T-helper 2 cell (primary cell): ENCODE results near the gene LRRC28.

Experiments used
- DNase-seq, 5 experiments: peaks; one replicate each; pipeline versions ENCODE4 v3.0.0 to v3.0.0-alpha.2; 2012 to 2022

The LRRC28 gene

DNA sequence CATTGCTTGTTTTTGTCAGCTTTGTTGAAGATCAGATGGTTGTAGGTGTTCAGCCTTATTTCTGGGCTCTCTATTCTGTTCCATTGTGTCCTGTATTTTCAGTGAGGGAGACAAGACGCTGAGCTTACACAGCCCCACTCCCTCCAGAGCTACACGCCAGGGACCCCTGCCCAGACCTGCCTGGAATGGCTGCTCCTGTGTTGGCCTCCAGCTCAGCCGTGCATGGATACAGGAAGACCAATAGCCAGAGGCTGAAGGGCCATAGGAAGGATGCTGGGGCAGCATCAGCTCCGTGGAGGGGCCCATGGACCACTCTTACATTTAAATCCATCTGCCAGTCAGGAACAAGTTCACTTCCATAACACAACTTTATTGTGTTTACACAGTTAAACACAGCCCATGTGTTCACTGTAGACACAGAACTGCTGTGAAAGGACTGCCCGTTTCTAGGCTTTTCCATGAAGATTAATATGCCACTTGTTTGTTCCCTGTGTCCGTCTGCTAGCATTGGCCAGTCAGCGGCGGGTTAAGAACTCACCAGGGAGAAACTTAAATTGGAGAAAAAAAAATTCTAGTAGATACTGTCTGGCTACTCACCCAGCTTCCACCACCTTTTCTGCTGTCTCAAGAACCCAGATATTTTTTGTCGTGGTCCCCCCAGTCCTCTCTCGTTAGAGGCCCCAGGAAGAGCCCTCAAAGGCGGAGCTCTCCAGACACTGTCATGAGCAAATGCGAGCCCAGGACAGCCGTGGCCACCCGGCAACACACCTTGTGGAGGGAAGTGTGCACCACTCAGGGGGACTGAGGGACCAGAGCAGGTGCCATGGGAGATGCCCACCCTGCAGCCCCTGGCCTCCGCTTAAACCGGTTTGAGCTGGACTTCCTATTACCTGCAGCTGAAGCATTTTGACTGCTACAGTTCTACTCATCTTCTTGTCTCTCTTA is 172.2 kb downstream of the LRRC28 start:
- DNase-seq = no peak

DNA sequence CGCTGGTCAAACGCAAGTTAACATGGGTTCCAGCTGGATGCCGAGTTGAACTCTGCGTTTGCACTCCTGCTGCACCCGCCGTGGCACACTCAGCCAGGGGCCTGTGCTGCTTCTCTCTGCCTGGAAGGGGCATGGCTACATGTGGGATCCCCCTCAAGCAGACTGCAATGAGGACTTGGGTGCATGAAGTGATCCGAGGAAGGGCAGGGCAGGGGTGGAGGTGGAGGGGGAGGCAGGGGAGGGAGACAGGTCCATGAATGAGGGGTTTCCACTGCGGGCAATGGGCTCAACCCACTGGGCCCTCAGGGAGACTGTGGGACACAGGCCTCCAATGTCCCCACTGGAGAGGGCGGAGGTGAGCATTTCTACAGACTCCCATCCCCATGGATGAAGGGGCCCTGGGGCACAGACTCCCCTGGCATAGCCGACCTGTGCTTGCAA is 172.9 kb downstream of the LRRC28 start:
- no peak for DNase-seq

DNA sequence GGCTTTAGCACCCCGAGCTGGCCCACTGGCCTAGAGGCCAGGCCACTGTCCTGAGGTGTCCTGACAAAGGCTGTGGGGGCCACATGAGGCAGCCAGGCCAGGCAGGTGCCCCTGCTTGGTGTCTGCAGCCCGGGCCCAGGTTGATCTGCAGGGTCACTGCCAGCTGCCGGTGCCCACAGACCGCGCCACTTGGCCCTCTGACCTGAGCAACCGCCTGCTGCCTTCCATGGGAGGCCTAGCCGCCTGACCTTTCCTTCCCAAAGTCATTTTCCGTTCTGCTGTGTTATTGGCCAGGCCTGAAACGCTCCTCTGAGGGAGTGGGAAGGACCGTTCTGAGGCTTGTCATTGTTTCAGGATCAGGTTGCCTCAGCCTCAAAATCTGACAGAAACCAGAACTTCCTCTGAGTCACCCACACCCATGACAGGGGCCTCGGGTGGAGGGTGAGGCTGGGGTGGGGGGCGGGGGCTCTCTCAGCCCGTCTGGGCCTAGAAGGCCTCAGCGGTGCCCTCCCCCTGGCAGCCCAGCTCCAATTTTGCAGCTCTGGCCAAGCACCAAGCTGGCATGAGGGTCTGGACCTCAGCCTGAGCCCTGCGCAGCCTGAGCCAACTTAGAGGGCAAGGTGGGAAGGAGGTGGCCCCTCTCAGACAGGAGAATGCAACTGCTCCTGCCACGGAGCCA is 173.8 kb downstream of the LRRC28 start:
- DNase-seq = peak in 2 of 5 experiments; percentile 37 to 81

DNA sequence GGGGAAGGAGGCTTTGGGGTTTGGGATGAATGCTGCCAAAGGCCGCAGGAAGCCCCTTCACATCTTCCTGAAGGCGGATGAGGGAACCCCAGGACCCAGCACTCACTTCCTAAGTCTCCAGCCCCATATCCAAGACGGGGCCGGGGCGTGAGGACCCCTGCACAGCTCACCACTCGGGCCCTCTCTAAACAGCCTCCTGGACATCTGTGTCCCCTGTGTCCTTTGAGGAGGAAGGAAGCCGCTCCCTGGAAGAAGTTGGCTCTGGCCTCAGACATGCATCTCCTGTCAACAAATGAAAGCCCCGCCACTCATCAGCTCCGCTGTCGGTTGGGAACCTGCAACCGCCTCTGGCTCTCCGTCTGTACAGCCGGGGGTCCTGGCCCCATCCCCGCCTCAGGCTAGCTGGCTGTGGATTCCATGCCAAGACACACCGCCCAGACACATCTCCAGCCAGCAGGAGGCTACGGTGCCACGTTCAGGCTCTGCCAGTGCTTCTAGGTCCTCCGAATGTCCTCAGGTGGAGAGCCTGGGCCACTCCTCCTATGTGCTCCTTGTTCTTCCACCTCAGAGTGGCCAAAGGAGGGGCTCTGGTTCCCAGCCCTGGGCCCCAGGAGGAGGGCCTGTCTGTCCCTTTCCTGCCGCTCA is 174.5 kb downstream of the LRRC28 start:
- peak in 1 of 5 experiments; percentile 12 for DNase-seq

DNA sequence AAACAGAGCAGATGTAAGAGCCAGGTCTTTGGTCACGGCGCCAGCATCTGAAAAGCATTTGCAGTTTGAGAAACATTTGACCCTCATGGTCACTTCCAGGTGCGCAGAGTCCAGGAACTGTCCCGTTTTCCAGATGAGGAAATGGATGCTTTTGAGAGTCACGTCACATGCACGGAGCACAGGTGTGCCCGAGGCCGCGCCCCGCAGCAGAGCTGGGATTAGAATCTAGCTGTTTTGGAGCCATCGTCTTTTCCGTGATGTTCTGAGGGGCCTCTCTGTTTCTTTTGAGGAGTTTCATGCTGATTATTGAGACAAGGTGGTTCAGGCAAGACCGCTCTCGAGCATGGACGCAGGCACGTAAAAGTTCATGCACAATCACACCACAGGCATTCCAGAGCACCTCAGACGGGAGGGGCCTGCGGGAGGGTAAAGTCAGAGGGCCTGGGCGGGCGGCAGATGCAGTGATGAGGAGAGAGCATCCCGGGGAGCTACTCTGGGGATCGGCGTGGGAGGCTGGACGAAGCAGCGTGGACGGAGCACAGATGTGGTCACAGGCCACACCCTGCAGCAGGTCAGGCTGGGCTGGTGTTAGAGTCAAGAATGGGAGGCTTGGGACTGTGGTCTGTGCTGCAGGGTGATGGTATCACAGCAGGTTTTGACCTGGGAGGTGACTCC is 175.3 kb downstream of the LRRC28 start:
- no peak for DNase-seq

DNA sequence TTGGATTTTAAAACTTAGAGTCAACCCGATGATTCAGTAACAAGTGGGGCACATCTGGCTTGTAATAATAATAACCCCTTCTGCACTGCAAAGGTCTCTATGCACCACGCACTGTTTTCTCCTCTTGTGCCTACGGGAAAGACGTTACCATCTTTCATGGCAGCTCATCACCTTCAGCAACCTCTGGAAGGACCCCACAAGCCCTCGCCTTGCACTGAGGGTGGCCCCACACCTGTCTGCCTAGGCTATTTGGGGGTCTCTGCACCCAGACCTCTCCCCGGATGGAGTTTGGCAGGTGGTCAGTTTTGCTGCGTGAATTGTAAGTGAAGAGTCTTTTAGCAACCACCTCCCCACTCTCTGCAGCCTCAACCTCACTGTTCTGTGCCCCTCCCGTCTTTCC is 175.9 kb downstream of the LRRC28 start:
- DNase-seq = no peak

DNA sequence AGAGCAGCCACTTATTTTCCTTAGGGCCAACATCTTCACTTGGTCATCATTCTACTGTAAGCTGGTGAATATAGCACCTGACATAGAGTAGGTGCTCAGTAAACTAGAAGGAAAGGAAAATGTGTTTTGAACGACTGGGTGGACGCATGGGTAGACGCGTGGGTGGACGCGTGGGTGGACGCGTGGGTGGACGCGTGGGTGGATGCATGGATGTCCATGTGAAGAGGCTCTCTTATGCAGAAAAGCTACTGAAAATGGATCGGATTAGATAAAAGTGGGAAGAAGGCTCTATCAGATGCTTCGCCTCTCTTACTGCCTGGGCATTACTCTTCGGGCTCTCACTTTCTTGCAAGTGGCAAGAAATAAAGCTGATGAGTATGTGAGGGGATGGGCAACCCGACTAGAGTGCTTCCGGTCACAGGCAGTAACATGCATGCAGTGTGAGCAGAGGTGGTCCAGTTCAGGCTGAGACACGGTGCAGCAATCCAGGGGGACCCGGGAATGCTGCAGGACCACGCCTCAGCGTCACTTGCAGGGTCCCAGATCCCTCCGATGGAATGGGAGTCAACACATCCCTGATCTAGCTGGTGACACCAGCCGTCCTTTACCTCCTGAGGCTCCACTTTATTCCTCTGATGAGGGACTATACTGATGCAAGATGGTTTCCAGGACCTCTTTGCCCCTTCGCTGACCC is 176.5 kb downstream of the LRRC28 start:
- no peak for DNase-seq

DNA sequence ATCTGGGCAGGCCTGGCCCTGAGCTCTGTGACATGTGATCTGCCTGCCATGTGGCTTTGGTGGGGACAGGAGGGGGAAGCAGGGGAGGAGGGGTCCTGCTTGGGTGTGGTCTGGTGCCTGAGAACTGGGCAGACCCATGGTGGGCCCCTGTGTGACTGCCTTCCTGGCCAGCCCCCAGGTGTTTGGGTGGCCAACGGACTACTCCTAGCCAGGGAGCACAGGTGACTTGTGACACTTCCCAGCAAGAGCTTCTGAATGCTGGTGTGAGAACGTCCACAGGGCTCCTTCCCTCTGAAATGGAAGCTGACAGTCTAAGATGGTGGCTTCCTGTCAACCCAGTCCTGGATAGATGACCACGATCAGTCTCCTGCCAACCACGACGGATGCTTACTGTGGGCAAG is 178.4 kb downstream of the LRRC28 start:
- DNase-seq = no peak

DNA sequence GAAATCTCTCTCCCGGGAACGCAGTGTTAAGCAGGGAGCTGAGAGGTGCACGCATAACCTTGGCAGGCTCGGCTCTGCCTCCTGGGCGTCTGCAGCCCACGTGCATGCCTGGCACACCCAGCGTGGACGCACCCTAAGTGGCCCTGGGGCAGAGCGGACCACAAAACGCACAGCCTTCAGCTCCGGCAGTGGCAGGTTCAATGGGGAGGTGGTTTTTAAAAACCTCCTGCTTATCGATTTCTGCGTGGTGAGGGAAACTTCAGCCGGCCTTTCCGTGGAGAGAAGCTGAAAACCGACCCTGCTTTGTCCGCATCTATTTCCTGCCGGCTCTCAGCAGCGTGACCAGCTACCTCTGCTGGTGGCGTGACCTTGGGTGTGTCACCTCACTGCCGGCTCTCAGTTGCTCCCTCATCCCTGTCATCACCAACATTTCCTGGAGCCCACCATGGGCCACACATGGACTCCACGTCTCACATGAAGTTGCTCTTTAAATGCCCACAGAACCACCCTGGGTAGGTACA is 179.7 kb downstream of the LRRC28 start:
- DNase-seq = no peak

DNA sequence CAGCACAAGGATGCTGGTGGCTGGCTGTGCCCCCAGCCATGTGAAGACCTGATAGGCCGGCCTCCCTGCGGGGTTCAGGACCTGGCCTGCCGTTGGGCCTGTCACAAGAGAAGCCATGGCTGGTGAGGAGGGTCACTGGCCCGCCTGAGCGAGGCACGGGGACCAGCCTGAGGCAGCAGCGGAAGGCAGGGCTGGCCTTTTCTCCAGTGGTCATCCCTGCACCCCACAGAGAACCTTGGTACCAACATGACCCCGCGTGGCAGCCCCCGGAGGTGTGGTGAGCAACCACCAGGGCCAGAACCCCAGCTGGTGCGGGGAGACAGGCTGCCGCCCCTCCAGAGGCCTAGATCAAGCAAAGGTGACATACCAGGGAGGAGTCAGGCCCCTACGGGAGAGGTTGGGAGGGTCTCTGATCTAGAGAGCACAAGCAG is 180.4 kb downstream of the LRRC28 start:
- DNase-seq = no peak

DNA sequence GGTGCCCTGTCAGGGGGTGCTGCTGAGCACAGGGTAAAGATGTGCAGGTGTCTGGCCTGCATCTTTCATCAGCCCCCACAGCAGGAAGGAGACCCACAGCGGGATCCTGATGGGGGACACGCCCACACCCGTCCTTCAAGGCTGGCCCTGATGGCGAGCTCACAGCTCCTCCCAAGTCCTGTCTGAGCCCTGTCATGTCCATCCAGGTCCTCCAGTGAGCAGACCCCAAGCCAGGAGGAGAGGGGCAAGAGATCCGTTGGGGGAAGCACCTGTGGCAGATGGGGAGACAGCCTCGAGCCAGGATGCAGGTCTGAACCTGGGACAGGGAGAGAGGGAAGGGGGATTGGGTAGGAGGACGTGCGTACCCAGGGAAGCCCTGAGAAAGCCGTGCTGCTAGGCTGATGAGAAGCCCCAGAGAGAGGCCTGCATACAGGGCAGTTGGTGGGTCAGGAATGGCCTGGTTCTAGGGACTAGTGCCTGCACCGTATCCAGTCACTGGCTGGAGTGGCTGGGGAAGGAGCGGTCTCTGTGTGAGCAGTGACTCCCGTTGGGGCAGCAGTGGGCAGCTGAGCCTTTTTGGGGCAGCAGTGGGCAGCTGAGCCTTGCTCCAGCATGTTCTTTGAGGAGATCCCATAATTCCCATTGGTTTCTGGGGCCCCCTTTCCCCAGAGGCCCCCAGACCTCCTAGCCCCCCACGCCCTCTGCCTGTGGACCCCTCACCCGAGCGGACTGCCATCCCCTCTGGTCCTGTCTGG is 181.2 kb downstream of the LRRC28 start:
- no peak for DNase-seq

DNA sequence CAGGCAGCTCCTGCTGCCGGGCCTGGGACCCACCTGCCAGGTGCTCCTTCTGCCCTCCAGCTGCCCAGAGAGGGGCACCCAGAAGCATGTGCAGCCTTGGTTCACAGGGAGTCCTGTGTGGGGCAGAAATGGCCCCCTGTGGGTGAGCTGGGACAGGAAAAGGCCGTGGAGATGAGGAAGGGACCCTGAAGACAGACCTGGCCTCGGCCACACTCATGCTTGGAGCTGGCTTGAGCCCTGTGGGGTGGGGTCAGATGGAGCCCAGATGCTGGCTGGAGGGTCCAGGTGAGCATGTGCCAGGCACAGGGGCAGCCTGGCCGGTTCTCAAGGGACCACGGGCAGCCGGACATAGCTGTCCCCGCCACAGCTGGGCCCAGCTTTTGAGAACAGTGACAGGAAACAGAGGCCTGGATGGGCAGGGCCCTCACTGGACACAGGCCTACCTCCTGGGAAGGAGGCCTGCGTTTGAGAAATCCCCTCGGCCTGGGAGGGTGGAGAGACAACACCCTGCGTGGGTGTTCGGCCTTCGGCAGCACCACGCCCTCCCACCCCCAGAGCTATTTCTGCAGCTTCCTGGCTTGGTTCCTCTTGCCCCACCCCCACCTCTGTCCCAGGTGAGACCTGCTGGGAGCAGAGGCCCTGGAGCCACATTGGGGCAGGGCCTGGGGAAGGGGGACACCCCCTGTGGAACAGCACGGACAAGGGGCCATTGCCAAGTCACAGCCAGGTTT is 181.9 kb downstream of the LRRC28 start:
- no peak for DNase-seq

DNA sequence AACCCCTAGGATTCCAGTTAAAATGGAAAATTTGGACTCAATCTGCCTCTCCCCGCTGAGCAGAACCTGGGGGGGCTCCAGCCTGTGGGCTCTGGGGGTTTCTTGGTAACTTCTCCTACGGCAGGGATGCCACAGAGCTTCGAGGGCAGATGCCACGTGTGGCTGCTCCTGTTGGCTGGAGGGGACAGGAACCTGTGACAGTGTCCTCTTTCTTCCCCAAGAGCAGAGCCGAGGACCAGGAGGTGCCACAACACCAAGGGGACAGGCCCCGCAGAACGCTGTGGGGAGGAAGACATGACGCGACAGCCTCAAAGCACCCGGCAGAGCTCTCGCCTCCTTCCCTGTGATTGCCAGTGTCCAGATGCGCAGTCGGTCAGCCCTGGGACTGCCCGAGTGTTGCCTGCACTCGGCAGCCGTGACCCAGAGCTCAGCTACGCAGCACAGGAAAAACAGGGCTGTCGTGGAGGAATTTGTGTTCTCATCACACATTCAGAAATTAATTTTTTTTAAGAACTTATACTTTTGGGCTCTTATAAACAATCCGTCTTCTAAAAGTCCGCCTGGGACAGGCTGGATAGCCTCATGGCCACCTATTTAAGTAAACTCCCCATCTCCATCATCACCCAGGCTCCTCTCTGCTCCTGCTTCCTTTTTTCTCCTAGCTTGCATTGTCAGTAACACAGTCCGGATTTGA is 182.6 kb downstream of the LRRC28 start:
- DNase-seq = no peak

DNA sequence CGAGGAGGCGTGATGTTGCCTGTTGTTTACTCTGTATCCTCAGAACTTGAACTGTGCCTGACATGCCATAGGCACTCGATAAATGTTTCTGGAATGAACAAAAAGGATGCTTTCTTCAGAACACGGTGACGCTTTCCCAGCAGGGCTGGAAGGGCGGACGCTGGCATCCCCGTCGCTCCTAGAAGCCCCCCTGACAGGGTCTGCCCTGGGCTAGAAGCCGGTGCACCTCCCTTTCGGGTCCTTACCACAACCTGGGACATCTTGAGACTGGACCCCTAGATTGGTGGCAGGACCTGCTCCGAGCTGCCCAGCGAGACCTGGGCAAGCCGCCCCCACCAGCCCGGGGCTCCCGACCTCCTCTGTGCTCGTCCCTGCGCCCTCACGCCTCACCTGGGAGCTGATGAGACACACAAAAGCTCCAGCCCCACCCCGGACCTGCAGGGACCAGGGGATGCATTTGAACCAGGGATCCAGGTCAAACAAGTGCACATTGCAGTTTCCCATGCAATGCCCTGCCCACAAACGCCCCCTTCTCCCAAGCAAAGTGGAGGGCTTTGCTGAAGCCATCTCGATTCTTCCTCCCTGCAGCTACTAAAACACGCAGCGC is 183.3 kb downstream of the LRRC28 start:
- DNase-seq = no peak

DNA sequence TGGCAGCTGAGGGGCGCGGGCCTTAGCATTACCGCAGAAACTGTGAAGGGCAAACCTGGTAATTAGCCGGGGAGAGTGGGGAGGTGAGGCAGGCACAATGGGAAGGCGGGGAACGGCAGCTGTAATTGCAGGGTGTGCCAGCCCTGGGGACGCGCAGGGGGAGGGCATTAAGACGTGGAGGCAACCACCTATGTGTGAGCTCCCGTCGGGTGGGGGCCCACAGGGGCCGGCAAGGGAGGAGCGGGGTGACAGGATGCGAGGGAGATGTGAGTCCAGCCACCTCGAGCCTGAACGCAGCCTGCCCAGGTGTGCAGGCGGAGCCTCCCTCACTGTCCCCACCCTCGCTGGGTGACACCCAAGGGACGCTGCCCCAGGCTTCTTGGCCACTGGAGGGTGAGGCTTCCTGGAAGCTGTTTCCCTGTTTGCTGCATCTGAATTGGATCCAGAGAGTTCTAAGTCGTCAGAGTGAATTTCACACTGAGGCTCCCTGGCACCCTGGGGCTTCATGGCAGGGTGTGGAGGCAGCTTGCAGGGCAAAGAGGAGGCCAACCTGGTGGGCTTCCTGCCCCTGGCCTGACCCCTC is 183.9 kb downstream of the LRRC28 start:
- no peak for DNase-seq

DNA sequence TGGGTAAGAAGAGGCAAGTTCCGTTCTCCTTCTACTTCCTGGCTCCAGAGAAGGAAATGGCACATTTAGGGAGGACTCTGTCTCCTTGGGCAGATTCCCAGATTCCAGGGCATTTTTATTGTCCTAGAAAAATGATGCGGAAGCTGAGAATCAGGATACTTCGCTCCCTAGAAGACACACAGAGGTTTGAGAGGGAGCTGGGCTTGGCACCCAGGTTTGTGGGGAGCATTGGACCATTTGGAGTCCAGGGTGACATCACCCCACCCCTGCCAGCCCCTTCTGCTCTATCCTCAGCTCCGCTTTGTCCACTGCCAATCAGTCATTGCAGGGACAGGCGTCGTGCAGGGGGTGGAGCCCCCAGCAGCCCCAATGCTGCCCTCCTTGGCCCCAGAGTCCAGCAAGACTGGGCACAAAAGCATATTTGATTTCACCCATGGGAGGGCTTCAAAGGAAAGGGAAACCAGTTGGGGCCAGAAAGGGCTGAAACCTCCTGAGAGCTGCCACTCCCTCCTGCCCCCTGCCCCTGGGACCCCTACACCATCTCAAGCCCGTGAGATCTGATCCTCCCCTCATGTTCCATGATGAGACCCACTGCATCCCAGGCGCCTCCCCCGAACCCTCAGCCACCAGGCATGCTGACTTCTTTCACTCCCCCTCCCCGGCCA is 184.7 kb downstream of the LRRC28 start:
- DNase-seq = no peak

DNA sequence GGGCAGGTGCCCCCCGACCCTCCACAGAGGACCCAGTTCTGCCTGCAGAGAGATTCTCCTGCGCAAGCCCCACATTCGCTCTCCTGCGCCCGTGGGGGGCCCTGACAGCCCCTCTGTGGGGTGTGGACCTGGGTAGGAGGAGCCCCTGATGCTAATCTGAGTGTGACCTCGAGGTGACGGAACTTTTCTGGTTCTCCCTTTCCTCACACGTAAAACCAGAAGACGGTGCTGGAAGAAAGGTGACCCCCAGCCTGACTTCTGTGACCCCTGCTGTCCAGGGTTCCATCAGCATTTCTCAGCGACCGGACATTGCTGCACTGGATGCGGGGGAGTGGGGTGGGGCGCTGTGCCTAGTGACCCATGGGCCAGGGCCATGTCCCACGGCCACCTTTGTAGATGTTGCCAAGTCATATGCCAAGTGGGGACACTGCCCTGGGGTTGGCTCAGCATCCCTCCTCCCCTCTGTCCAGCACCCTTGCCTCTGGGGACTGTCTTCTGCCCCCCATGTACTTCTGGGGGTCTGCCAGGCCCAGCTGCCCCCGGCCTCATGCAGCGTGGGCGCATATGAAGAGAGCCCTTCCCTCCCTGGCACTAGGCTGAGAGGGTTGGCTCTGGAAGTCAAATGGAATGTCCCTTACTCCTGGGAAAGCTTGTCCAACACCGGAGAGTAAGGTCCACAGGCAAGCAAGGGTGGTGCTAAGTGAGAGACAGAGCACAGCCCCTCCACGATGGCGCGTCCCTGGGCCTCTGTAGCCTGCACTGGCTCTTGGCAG is 185.4 kb downstream of the LRRC28 start:
- no peak for DNase-seq
